PFSK-1 (cell line): Measurements from ENCODE around the gene ZNF536.

Experiments used
- FOXP2 ChIP-seq: optimal IDR thresholded peaks from 2 replicates; pipeline ENCODE3; 2011; ENCODE audit warnings: borderline replicate concordance, control low read depth, inconsistent platforms; ENCODE audit not compliant: insufficient read depth; ENCODE audit errors: extremely low read length, extremely low read depth
- POLR2AphosphoS5 ChIP-seq: IDR thresholded peaks from 2 replicates; pipeline ENCODE4 v1.6.1; 2012; ENCODE audit warnings: low read depth, mild to moderate bottlenecking, control low read depth, low read length, moderate library complexity
- REST ChIP-seq, 2 experiments: IDR thresholded peaks; 2 replicates each; pipeline versions ENCODE4 v1.6.1 to v1.8.0; 2011 to 2012; ENCODE audit warnings: low read depth in 2 of 2, low read length in 2 of 2, control low read depth in 1 of 2, inconsistent platforms in 1 of 2, mild to moderate bottlenecking in 1 of 2, moderate library complexity in 1 of 2; ENCODE audit not compliant: insufficient read depth in 1 of 2
- SIN3A ChIP-seq: IDR thresholded peaks from 2 replicates; pipeline ENCODE4 v1.6.1; 2012; ENCODE audit warnings: mild to moderate bottlenecking, low read length, moderate library complexity, borderline replicate concordance; ENCODE audit not compliant: insufficient read depth
- TAF1 ChIP-seq: IDR thresholded peaks from 2 replicates; pipeline ENCODE4 v1.6.1; 2012; ENCODE audit warnings: low read length, control low read depth, borderline replicate concordance; ENCODE audit not compliant: insufficient read depth

ZNF536 gene

GRCh38 chr19:30481823-30482222 lies 109.6 kb downstream of the ZNF536 start:
- TF ChIP-seq FOXP2 (no peak), REST (IDR thresholded peaks at IDR 0.05; ENCODE audit: insufficient read depth in 1 of 2, low read depth in 2 of 2, low read length in 2 of 2) (no peak), POLR2AphosphoS5 (no peak), SIN3A (no peak), TAF1 (no peak)

GRCh38 chr19:30482956-30483355 lies 110.8 kb downstream of the ZNF536 start:
- no peak for TF ChIP-seq TAF1
- TF ChIP-seq POLR2AphosphoS5: no peak
- TF ChIP-seq SIN3A: no peak
- no peak for TF ChIP-seq FOXP2
- no peak for TF ChIP-seq REST (IDR thresholded peaks at IDR 0.05; ENCODE audit: insufficient read depth in 1 of 2, low read depth in 2 of 2, low read length in 2 of 2)

- TF ChIP-seq REST (IDR thresholded peaks at IDR 0.05; ENCODE audit: insufficient read depth in 1 of 2, low read depth in 2 of 2, low read length in 2 of 2): no peak
- no peak for TF ChIP-seq POLR2AphosphoS5
- no peak for TF ChIP-seq FOXP2
- no peak for TF ChIP-seq TAF1
- no peak for TF ChIP-seq SIN3A
Observed at GRCh38 chr19:30487178-30487577, 115.0 kb downstream of the ZNF536 start.

- TF ChIP-seq REST (IDR thresholded peaks at IDR 0.05; ENCODE audit: insufficient read depth in 1 of 2, low read depth in 2 of 2, low read length in 2 of 2) (no peak), TAF1 (no peak), POLR2AphosphoS5 (no peak), SIN3A (no peak), FOXP2 (no peak)
Observed at GRCh38 chr19:30488191-30488590, 116.0 kb downstream of the ZNF536 start.

- TF ChIP-seq REST (IDR thresholded peaks at IDR 0.05; ENCODE audit: insufficient read depth in 1 of 2, low read depth in 2 of 2, low read length in 2 of 2) (no peak), TAF1 (no peak), POLR2AphosphoS5 (no peak), SIN3A (no peak), FOXP2 (no peak)
Observed at GRCh38 chr19:30490760-30491159, 118.6 kb downstream of the ZNF536 start.
